Loucy (cell line): ENCODE measurements around the gene ZNF385B.

Experiments
- H2AFZ ChIP-seq: fragments of 200-600 bp; sonication (generic); 2 replicates; pipeline ENCODE4 v1.6.0; 2016; ENCODE audit warnings: antibody characterized with exemption, mild to moderate bottlenecking, low read length, moderate library complexity
- H3F3A ChIP-seq: fragments of 200-600 bp; 2 replicates; pipeline ENCODE4 v1.6.0; 2016; ENCODE audit warnings: antibody characterized with exemption, low read depth, mild to moderate bottlenecking
- H3K27me3 ChIP-seq: fragments of 200-600 bp; sonication (generic); 2 replicates; pipeline ENCODE4 v1.6.1; 2014; ENCODE audit warnings: low read length, mild to moderate bottlenecking; ENCODE audit not compliant: insufficient read depth, poor library complexity, severe bottlenecking
- H3K36me3 ChIP-seq: fragments of 200-600 bp; sonication (generic); 2 replicates; pipeline ENCODE4 v1.6.1; 2016; ENCODE audit warnings: low read length; ENCODE audit not compliant: insufficient read depth
- H3K4me1 ChIP-seq: fragments of 200-600 bp; sonication (generic); 2 replicates; pipeline ENCODE4 v1.5.1; 2014; ENCODE audit warnings: low read length, mild to moderate bottlenecking; ENCODE audit not compliant: insufficient read depth, poor library complexity, severe bottlenecking
- H3K4me2 ChIP-seq: fragments of 200-600 bp; sonication (generic); 2 replicates; pipeline ENCODE4 v1.6.0; 2014; ENCODE audit warnings: antibody characterized with exemption, low read length, low read depth, mild to moderate bottlenecking; ENCODE audit not compliant: poor library complexity, severe bottlenecking
- H3K4me3 ChIP-seq: fragments of 200-600 bp; sonication (generic); 2 replicates; pipeline ENCODE4 v1.5.1; 2014; ENCODE audit warnings: low read length, mild to moderate bottlenecking, mixed read lengths; ENCODE audit not compliant: poor library complexity, severe bottlenecking
- H3K79me2 ChIP-seq: fragments of 200-600 bp; sonication (generic); 2 replicates; pipeline ENCODE4 v1.6.1; 2014; ENCODE audit warnings: low read length; ENCODE audit not compliant: insufficient read depth
- H3K9ac ChIP-seq: fragments of 200-600 bp; sonication (generic); 2 replicates; pipeline ENCODE4 v1.6.0; 2014; ENCODE audit warnings: mild to moderate bottlenecking, low read depth, low read length, moderate library complexity; ENCODE audit not compliant: poor library complexity, severe bottlenecking
- H3K9me2 ChIP-seq: fragments of 200-600 bp; sonication (generic); replicated peaks from 2 replicates; pipeline ENCODE4 v1.6.1; 2016; ENCODE audit warnings: low read depth, low read length, mixed read lengths
- H3K9me3 ChIP-seq: fragments of 200-600 bp; sonication (generic); 2 replicates; pipeline ENCODE4 v1.6.1; 2014; ENCODE audit warnings: mild to moderate bottlenecking, antibody characterized with exemption, low read length, low read depth; ENCODE audit not compliant: insufficient read depth
- H4K20me1 ChIP-seq: fragments of 200-600 bp; sonication (generic); 2 replicates; pipeline ENCODE4 v1.6.0; 2014; ENCODE audit warnings: antibody characterized with exemption, low read length, mild to moderate bottlenecking; ENCODE audit not compliant: insufficient read depth, poor library complexity, severe bottlenecking
- CTCF ChIP-seq: fragments of 200-600 bp; sonication (generic); conservative IDR thresholded peaks from 2 replicates; pipeline ENCODE4 v1.5.1; 2014; ENCODE audit warnings: mild to moderate bottlenecking, antibody characterized with exemption, low read length
- EZH2phosphoT487 ChIP-seq: fragments of 200-600 bp; IDR thresholded peaks from 2 replicates; pipeline ENCODE4 v1.6.1; 2018; ENCODE audit warnings: antibody characterized with exemption, mild to moderate bottlenecking, moderate library complexity, borderline replicate concordance

The ZNF385B gene

GRCh38 chr2:179543361-179543901 is 318.0 kb downstream of the ZNF385B start:
- Histone ChIP-seq H3K4me1 (no peaks in the 10 kb centered on the region), H3K79me2 (no peaks in the 10 kb centered on the region), H3K4me3 (no peak overlapping the region), H3K27me3 (no peaks in the 10 kb centered on the region), H2AFZ (no peak overlapping the region), H4K20me1 (no peaks in the 10 kb centered on the region), H3F3A (no peaks in the 10 kb centered on the region), H3K9me2 (no peaks in the 10 kb centered on the region), H3K9ac (no peak overlapping the region), H3K36me3 (no peaks in the 10 kb centered on the region), H3K9me3 (no peaks in the 10 kb centered on the region), H3K4me2 (no peak overlapping the region)
- TF ChIP-seq CTCF (no peak), EZH2phosphoT487 (no peak)

GRCh38 chr2:179541586-179541985 is 319.8 kb downstream of the ZNF385B start:
- no peak overlapping the region for H3K4me3 ChIP-seq
- H3F3A ChIP-seq = no peaks in the 10 kb centered on the region
- H3K79me2 ChIP-seq = no peaks in the 10 kb centered on the region
- no peaks in the 10 kb centered on the region for H3K9me3 ChIP-seq
- H3K36me3 ChIP-seq = no peaks in the 10 kb centered on the region
- no peak overlapping the region for H2AFZ ChIP-seq
- no peaks in the 10 kb centered on the region for H3K4me1 ChIP-seq
- no peak overlapping the region for H3K9ac ChIP-seq
- H4K20me1 ChIP-seq = no peaks in the 10 kb centered on the region
- no peak overlapping the region for H3K4me2 ChIP-seq
- H3K27me3 ChIP-seq = no peaks in the 10 kb centered on the region
- H3K9me2 ChIP-seq = no peaks in the 10 kb centered on the region
- TF ChIP-seq CTCF = no peak
- TF ChIP-seq EZH2phosphoT487 = no peak

- no peaks in the 10 kb centered on the region for H3K36me3 ChIP-seq
- H3K27me3 ChIP-seq = no peaks in the 10 kb centered on the region
- TF ChIP-seq CTCF = no peak
- TF ChIP-seq EZH2phosphoT487 = no peak
- H3K79me2 ChIP-seq = no peaks in the 10 kb centered on the region
- H2AFZ ChIP-seq = no peak overlapping the region
- no peaks in the 10 kb centered on the region for H3K4me1 ChIP-seq
- no peak overlapping the region for H3K4me2 ChIP-seq
- H4K20me1 ChIP-seq = no peaks in the 10 kb centered on the region
- no peak overlapping the region for H3K9ac ChIP-seq
- no peaks in the 10 kb centered on the region for H3K9me2 ChIP-seq
- no peaks in the 10 kb centered on the region for H3F3A ChIP-seq
- no peak overlapping the region for H3K4me3 ChIP-seq
- H3K9me3 ChIP-seq = no peaks in the 10 kb centered on the region
Measured at GRCh38 chr2:179539124-179539511, 322.3 kb downstream of the ZNF385B start.
